ENCODE data around the gene DDX1. TPM values are rescaled to one million over a fixed set of nuclear protein-coding genes. Genes with fewer than 3 reads are reported as not detected.
A peak's percentile ranks its signal among the peaks of the same experiment; 100 is the strongest.

DDX1 gene
- total and polyA plus RNA-seq, 9 of the 15 experiments (the other 6 are each of a cell fraction or from before 2014, with no cell fraction given) = 116 to 277 (median 232) TPM

DNA sequence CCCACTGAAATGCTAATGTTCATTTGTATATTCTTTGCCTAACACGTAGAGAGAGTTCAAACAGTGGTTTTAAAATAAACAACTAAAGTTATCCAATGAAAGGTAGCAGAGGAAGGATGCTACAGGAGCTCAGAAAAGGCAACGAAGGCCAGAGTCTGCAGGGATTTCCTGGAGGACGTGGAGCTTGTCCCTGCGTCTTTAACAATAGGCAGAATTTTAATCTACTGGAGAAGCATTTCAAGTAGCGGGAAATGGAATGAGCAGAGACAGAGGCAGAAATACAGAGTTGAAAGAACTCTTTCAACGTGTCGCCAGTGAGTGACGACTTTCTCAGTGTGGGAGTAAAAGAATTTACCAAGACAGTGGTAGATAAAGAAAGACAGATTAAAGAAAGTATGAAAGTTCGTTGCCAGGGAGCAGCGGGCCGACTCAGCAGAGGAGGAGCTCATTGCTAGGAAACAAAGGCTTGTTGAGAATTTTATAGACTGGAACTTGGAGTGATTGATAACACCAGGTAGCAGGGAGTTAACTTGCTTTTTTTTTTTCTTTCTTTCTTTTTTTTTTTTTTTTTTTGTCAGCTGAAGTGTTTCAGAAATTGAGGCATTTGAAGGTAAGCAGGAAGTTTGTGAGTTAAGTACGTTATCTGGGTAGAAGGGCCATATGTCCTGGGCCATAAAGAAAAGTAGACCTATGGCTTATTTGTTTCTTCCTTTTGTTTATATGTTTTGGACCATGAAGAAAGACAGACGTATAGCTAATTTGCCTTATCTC, 29.9 kb upstream of the DDX1 start (continued):
- no peak for TF ChIP-seq HOXB6 (CRISPR knock-in tag; IDR thresholded peaks at IDR 0.05; ENCODE audit: borderline replicate concordance)
- TF ChIP-seq, protein P1, sequence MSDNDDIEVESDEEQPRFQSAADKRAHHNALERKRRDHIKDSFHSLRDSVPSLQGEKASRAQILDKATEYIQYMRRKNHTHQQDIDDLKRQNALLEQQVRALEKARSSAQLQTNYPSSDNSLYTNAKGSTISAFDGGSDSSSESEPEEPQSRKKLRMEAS (CRISPR knock-in tag; IDR thresholded peaks at IDR 0.05) = no peak
- no peak for TF ChIP-seq SIX5 (IDR thresholded peaks at IDR 0.05; ENCODE audit: borderline replicate concordance in 1 of 2, insufficient read depth in 1 of 2, low read depth in 1 of 2, low read length in 2 of 2)
- no peak for TF ChIP-seq RFX7 (CRISPR knock-in tag; IDR thresholded peaks at IDR 0.05)
- no peak for TF ChIP-seq SAFB2 (IDR thresholded peaks at IDR 0.05; ENCODE audit: borderline replicate concordance, low read depth, low read length, severe bottlenecking)
- TF ChIP-seq, protein P2, sequence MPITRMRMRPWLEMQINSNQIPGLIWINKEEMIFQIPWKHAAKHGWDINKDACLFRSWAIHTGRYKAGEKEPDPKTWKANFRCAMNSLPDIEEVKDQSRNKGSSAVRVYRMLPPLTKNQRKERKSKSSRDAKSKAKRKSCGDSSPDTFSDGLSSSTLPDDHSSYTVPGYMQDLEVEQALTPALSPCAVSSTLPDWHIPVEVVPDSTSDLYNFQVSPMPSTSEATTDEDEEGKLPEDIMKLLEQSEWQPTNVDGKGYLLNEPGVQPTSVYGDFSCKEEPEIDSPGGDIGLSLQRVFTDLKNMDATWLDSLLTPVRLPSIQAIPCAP (CRISPR knock-in tag; IDR thresholded peaks at IDR 0.05; ENCODE audit: borderline replicate concordance) = no peak
- TF ChIP-seq IFI16 (CRISPR knock-in tag; IDR thresholded peaks at IDR 0.05) = no peak
- TF ChIP-seq PPARD (CRISPR knock-in tag; IDR thresholded peaks at IDR 0.05) = no peak
- TF ChIP-seq ZNF695 (CRISPR knock-in tag; IDR thresholded peaks at IDR 0.05) = no peak
- no peak for TF ChIP-seq ZNF830 (CRISPR knock-in tag; IDR thresholded peaks at IDR 0.05)
- TF ChIP-seq YY1 (IDR thresholded peaks at IDR 0.05; ENCODE audit: borderline replicate concordance in 1 of 3, control insufficient read depth in 1 of 3, extremely low read depth in 1 of 3, insufficient read depth in 3 of 3, insufficient read length in 1 of 3, insufficient replicate concordance in 2 of 3, low read depth in 1 of 3, low read length in 2 of 3) = peak in 1 of 3 experiments; percentile 13
- TF ChIP-seq, protein P3, sequence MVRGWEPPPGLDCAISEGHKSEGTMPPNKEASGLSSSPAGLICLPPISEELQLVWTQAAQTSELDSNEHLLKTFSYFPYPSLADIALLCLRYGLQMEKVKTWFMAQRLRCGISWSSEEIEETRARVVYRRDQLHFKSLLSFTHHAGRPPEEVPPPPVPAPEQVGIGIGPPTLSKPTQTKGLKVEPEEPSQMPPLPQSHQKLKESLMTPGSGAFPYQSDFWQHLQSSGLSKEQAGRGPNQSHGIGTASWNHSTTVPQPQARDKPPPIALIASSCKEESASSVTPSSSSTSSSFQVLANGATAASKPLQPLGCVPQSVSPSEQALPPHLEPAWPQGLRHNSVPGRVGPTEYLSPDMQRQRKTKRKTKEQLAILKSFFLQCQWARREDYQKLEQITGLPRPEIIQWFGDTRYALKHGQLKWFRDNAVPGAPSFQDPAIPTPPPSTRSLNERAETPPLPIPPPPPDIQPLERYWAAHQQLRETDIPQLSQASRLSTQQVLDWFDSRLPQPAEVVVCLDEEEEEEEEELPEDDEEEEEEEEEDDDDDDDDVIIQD (CRISPR knock-in tag; IDR thresholded peaks at IDR 0.05) = no peak
- no peak for TF ChIP-seq RAD21 (CRISPR knock-in tag; conservative IDR thresholded peaks at IDR 0.05 in 1 of 2, IDR thresholded peaks at IDR 0.05 in 1 of 2)
- TF ChIP-seq, protein P4, sequence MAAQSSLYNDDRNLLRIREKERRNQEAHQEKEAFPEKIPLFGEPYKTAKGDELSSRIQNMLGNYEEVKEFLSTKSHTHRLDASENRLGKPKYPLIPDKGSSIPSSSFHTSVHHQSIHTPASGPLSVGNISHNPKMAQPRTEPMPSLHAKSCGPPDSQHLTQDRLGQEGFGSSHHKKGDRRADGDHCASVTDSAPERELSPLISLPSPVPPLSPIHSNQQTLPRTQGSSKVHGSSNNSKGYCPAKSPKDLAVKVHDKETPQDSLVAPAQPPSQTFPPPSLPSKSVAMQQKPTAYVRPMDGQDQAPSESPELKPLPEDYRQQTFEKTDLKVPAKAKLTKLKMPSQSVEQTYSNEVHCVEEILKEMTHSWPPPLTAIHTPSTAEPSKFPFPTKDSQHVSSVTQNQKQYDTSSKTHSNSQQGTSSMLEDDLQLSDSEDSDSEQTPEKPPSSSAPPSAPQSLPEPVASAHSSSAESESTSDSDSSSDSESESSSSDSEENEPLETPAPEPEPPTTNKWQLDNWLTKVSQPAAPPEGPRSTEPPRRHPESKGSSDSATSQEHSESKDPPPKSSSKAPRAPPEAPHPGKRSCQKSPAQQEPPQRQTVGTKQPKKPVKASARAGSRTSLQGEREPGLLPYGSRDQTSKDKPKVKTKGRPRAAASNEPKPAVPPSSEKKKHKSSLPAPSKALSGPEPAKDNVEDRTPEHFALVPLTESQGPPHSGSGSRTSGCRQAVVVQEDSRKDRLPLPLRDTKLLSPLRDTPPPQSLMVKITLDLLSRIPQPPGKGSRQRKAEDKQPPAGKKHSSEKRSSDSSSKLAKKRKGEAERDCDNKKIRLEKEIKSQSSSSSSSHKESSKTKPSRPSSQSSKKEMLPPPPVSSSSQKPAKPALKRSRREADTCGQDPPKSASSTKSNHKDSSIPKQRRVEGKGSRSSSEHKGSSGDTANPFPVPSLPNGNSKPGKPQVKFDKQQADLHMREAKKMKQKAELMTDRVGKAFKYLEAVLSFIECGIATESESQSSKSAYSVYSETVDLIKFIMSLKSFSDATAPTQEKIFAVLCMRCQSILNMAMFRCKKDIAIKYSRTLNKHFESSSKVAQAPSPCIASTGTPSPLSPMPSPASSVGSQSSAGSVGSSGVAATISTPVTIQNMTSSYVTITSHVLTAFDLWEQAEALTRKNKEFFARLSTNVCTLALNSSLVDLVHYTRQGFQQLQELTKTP (IDR thresholded peaks at IDR 0.05; ENCODE audit: low read depth in 1 of 2, partially characterized antibody in 2 of 2) = peak in 1 of 2 experiments; percentile 75
- TF ChIP-seq CCAR2 (IDR thresholded peaks at IDR 0.05; ENCODE audit: low read depth, low read length) = no peak
- no peak for TF ChIP-seq ZNF354B (CRISPR knock-in tag; IDR thresholded peaks at IDR 0.05)
- no peak for TF ChIP-seq TAF7 (tag; IDR thresholded peaks at IDR 0.05)
- no peak for TF ChIP-seq ELF2 (CRISPR knock-in tag; IDR thresholded peaks at IDR 0.05)
- no peak for TF ChIP-seq BDP1 (IDR thresholded peaks at IDR 0.05; ENCODE audit: insufficient read depth, insufficient read length)
- no peak for TF ChIP-seq ZNF3 (CRISPR knock-in tag; IDR thresholded peaks at IDR 0.05)

Data from K562 (cell line).